COLO829 (cell line): Measurements from ENCODE around the gene MED13L.
"Not testable (repeated sequence)": the region's sequence is repeated elsewhere in the genome, so short reads cannot be mapped to it uniquely, and the experiment has no call there.

ENCODE experiments used
- DNase-seq: peaks from one replicate; pipeline ENCODE4 v3.0.0; 2012; ENCODE audit warnings: low spot score

The MED13L gene

DNA sequence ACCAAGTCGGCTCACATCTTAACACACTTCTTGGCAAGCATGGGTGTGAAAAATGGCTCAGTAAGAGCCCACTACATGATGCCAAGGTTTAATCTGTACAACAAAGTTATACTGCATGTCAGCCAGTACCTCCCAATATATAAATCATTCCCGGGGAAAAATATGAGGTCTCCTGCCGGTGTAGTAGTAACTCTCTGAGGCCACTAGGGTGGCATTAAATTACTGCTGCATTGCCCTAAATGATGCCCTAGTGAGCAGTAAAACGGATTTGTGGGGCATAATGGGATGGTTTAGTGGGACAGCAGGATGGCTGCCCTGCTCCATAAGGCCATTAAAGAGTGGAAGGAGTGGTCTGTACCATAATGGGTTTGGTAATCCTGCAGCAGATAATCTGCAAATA lies 267.7 kb downstream of the MED13L start:
- DNase-seq = no peak

DNA sequence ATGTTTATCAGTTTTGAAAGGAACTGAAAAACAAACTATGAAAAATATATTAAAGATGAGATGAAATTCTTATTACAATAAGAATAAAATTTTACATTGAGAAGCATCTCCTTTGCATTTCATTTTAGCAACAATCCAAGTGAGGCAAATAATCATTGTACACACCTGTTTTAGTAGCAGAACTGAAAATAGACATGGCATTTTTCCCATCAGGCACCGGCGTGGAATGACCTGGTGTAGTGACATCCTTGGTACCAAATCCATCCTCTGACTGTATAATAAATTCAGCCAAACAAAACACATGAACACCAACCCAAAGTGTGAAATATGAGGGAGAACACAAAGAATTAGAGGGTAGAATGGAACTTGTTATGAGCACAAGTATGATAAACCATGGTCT lies 271.4 kb downstream of the MED13L start:
- DNase-seq = no peak

DNA sequence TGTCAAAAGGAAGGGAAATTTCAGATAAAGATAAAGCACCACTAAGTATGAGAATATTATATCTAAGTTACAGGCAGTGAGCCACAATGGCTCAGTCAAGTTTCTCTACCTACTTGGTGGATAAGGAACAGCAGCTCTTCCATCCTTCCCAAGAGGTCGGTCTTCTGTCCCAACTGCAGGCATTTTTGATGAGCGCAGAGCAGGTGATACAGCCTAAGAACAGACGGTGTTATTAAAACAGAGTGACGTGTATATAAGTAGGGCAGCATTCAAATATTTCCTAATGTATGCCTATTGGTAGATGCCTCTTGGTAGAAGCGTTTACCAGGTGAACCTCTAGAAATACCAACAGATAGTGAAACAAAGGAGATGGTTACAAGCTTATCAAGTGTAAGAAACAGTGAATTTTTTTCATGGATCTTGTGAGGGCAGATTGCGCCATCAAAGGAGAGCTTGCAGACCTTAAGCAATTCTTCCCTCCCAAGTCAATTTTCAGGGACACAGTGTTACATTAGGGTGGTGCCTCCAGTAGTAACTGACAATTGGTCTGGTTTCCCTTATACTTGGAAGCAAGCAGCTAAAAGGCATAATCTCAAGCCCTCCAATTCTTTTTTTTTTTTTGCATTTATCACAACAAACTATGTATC lies 274.5 kb downstream of the MED13L start:
- no peak for DNase-seq

DNA sequence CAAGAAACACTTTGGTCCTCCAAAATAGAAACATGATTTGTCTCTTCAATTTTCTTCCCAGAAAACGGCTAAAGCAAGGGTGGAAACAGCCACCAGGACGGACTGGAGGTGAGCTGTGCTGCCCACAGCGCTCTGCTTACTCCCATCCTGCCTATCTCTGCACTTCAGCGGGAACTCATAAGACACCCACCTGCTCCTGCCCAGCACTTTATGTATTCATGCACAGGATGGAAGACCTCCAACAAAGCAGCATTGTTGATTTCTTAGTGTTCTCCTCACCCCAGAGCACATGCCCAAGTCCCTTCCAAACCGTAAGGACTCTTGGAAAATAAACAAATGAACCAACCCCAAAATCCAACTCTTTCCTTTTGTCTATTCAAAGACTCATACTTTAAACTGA lies 277.2 kb downstream of the MED13L start:
- no peak for DNase-seq

DNA sequence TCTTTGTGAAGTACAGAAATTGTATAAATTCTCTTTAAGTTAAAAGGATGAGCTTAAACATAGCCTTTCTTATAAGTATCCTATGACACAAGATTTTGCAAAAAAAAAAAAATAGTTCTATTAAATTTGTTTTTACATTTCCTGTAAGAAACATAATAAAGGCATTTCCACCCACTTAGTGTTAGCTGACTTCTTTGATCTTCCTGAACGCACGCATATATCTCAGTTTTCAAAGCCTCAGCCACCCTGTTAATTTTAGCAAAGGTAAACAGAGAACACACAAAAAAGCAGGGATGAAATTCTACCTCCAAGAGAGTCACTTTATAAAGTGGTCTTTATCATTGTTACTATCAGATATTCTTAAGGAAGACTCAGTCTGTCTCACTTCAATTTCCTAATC lies 277.9 kb downstream of the MED13L start:
- no peak for DNase-seq

DNA sequence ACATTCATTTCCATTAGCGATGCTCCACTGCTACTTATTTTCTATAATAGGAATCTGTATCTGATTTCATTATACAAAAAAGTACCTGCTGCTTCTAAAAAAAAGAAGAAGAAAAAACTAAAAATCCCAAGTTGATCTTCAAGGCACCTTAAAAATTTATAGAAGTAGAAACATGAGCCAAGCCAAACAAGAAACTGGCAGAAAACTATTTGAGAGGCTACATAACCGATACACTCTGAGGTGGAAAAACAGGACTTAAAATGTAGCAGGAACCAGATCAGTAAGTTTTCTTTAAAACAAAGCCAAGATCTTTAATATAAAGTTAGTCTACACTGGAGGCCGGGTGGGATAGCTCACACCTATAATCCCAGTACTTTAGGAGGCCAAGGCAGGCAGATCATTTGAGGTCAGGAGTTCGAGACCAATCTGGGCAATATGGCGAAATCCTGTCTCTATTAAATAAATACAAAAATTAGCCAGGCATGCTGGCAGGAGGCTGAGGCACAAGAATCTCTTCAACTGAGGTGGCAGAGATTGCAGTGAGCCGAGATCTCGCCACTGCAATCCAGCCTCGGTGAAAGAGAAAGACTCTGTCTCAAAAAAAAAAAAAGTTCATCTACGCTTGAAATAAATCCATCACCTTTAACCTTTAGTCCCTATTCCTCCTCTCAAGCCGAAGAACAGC lies 278.6 kb downstream of the MED13L start:
- no peak for DNase-seq

DNA sequence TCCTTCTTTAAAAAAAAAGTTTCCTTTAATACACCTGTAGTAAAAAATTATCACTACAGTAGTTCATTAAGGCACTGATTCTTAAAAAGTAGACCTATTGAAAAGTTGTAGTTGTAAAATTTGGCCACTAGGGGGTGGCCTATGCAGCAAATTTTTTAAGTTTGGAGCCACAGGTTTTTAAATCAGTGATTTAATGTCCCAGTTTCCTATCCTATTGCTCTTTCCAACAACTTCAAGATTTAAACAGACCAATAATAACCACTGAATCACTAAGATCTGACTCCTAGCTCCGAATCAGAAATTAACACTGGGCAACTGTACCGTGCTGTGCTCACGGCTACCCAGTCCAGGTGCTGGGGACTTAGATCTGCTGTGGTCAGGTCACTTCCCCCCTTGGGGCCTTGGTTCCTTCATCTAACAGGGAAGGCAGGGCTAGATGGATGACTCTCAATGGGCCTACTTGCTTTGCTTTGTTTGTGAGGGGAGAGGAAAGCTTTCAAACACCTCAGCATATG lies 279.3 kb downstream of the MED13L start:
- DNase-seq = peak; percentile 61

DNA sequence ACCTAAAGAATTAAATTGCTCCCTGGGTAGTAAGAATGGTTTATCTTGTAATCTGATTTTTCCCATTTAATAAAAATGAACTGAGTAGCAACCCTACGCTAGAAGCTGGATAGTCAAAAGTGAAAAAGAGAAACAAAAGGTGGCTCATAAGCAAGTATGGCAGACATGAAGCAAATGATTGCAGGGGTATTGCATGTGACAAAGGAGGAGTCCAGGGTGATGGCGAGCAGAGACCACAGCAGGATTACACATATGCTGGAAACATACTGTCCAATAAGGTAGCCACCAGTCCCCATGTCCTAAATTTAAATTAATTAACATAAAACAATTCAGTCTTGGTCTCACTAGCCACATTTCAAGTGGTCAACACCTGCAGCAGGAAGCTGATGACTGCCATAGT lies 283.8 kb downstream of the MED13L start:
- DNase-seq = no peak

DNA sequence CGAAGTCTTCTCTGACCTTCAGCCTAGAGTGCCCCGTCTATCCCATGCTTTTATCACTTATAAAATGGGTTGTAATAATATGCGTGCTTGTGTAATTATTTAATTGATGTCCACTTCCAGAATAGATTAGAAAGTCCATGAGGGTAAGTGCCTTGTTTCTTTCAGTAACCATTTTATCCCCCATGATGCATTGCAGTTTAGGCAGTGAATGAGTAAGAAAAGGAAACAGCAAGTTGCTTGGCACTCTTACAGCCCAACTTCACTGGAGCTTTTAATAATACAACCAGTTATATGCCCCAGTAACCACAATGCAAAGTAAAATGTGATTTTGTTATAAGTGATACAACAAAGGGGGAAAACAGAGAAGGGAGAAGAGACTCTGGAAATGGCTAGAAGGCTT lies 287.3 kb downstream of the MED13L start:
- no peak for DNase-seq

DNA sequence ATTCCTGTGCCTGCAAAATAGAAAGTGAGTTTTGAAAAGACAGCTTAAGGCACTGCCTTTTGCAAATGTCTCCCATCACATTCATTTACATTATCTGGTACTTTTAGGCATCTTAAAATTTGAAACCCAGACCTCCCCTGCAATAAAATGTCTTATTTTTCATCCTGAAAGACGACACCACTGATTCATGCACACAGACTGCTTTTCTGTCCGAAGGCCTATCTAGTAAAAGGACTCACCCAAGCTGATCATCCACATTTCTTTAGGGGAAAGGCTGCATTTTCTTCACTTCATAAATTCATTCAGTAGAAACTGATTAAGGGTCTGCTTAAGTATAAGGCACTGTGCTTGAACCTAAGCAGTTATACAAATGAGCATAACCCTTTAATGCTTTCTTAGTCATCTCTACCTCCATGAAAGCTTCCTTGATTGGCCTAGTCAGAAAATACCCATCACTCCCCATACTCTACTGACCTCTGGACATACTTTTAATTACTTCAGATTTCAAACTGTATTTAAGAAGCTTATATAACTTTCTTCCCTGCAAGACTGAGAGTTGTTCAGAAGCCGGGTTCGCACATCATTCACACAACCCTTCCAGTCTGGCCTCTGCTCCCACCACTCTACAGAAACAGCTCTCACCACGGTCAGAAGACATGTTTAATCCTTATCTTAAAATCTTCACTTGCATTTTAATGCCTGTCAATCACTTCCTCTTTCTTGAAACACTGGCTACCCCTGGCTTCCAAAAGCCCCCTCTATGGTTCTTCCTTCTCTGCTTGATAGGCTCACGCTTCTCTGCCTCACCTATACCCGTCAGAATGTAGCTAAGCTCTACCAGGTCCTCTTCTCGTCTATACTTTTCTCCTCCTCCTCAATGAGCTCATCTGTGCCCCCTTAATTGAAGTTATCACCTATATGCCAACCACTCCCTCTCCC lies 288.6 kb downstream of the MED13L start:
- no peak for DNase-seq

DNA sequence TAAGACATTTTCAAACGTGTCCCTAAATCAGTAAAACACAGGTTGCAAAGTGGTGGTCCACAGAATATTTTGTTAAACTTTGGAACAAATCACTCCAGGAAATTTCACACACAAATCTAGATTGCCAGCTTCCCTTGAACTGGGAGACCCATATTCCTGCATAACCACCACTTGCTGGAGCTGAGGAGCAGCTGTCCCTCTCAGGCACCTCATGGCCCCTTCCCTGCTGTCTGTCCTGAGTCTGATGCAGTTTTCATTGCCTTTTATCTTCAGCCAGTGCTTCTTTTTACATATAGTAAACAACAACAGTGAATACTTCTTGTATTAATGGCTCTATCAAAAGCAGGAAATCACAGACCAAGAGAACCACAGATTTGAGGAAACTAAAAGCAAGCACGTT lies 289.3 kb downstream of the MED13L start:
- no peak for DNase-seq

DNA sequence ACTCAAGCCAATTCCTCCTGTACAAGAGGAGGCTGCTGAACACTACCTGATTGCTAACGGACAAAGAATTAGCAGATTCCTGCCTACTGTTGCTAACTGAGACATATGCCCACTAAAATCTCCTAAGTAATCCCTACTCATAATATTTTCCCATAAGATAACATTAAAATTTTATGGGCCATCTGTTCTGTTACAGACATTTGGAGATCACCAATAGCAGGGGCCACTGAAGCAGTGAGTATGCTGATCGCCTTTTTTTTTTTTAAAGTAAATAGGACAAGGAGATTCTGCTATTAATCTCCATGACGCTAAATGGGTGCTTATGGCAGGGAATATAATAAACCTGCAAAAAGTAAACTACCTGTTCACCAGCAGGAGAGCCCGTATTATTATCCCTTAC lies 292.9 kb downstream of the MED13L start:
- no peak for DNase-seq

DNA sequence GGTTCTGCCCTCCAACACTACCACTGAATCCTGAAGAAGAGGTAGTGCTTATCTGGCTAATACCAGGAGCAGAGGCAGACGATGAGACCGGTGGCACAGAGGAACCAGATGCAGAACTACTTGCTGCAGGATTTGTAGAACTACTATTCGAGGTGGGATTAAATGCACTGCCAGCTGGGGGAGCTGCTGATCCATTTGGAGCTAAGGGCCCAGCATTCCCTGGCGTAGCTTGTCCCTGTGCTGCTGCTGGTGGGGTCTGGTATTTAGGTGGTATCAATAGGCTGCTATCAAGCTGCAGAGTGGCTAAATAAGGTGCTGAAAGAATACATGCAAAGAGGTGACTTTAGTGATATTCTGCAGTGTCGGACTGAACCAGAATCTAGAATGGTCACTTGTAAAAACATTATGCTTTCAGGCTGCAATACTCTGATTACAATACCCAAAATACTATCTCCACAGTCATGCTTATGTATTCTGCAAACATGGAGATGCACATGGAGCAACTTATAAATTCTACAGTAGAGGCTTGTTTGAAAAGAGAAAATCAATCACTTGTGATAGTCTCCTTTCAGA lies 294.2 kb downstream of the MED13L start:
- DNase-seq = no peak

DNA sequence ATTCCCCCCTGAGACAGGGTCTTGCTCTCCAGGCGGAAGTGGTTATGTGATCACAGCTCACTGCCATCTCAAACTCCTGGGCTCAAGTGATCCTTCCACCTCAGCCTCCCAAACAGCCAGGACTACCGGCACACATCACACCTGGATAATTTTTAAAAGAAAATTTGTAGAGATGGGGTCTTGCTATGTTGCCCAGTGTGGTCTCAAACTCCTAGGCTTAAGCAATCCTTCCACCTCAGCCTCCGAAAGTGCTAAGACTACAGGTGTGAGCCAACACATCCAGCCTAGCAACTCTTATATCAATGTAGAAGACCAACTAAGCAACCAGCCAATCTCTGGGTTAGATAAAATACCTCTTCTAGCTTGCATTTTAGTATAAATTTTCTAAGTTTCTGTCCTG lies 297.2 kb downstream of the MED13L start:
- DNase-seq = no peak

DNA sequence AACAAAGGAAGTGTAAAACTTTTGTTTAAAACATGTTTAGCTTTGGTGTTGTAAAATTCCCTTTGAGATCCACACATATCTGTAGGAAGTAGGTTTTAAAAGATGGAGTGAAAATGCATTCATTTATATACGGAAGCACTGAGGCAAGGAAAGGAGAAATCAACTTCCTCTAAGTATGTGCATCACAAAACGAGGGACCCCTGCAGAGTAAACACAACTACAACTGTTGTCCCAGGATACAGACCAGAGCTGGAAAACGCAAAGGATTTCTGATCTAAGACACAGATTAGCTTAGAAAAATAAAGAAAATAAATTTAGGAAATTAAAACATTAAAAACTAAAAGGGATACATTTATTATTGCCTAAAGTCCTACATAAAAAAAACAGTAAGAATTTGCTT lies 297.6 kb downstream of the MED13L start:
- no peak for DNase-seq

DNA sequence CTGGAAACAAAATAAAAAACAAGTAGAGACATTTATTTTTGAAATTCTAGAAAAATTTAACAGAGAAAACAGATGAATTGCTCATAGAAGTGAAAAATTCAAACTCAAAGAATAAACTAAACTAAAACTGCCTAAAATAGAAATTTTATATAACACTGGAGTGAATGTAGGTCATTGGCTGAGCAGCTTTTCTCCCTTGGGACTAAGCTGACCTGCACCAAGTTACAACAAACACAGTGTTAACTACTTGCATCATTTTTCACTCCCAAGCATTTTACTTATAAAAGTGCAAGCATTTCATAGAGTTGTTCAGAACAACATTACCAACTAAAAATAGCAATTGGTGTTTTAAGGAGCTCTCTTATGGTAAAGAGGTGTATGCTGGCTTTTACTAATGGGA lies 298.1 kb downstream of the MED13L start:
- DNase-seq = no peak

DNA sequence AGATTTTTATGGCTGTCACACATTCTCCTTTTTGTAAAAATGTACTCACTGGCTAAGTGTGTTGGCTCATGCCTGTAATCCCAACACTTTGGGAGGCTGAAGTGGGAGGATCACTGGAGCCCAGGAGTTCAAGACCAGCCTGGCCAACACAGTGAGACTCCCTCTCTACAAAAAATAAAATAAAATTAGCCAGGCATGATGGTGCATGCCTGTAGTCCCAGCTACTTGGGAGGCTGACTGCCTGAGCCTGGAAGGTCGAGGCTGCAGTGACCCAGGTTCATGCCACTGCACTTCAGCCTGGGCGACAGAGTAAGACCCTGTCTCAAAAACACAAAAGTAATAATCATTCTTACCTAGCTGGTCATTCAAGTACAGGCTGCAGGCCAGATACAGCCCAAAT lies 300.7 kb downstream of the MED13L start:
- DNase-seq = not testable (repeated sequence)

DNA sequence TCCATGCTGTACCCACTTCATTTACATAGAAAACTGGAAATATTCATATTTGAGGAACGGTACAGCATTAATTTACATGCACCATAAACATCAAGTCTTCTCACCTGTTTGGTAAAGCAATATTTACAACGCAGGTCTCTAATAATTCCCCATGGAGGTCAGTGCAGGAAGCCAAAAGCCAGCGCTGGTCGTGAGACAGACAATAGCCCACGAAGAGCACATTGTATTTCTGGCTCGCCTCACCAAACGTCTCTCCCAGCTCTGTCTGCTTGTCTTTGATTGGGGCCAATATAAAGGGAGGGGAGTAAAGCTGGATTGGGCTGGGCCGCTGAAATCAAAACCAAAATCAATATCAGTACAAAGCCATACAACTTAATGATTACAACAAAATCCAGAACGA lies 302.1 kb downstream of the MED13L start:
- no peak for DNase-seq

DNA sequence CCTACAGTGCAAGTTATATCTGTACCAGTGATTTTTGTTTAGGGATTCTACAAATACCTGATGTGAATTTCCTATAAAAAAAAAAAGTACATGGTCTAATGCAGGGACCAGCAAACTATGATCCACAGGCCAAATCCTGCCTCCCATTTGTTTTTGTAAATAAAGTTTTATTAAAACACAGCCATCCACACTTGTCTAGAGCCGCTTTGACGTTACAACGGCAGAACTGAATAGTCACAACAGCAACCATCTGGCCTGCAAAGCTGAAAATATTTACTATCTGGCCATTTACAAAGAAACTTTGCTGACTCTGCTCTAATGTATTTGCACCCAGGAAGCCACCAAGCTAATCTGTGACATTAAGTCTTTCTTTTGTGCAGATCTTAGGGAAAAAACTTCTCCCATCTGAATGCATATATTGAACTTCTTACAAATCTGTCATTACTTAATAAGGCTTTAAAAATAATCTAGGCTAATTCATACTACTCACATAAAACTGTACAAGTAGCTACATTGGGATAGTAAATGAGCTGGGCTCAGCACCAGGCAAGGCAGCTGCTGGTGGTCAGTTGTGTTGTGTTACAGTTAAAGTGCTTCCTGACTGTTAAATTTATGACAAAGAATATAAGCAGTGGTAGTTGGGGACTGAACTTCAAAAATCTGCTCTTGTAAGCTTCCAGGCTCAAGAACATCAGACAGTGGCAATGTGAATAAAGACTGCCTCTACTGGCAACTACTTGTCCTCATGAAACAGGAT lies 303.3 kb downstream of the MED13L start:
- DNase-seq = no peak

DNA sequence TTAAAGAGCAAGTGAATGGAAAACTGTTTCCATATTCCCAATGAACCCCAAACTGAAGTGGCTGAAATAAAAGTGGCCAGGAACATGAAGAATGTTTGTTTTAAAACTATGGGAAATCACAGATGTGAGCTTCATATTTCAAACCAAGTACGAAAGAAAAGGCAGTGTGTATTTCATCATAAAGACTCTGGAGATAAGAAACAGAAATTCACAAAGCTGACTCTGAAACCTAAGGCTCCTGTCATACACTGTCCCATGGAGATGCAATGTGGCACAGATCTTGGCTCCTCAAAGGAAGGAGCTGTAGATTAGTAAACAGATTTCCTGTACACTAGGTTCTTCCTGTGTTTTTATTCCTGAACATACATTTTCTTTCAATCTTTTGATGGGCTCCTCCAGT lies 304.4 kb downstream of the MED13L start:
- DNase-seq = peak; percentile 15

DNA sequence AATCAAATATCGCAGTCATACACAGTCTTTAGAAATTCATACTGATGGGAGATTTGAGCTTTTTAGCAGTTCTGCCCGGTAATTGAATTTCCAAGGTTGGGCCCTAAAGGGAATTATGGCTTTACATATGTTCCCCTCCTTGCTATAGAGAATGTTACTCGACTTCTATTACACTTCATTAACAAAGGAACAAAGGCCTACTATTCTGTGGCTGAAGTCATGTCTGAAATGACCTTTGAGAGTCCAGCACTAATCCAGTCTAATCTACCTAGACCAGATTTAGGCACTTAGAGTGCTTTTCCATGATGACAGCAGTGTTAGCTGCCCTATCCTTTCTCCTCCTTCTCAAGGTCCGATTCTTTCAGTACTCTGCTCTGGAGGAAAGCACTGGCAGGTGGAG lies 305.3 kb downstream of the MED13L start:
- no peak for DNase-seq

DNA sequence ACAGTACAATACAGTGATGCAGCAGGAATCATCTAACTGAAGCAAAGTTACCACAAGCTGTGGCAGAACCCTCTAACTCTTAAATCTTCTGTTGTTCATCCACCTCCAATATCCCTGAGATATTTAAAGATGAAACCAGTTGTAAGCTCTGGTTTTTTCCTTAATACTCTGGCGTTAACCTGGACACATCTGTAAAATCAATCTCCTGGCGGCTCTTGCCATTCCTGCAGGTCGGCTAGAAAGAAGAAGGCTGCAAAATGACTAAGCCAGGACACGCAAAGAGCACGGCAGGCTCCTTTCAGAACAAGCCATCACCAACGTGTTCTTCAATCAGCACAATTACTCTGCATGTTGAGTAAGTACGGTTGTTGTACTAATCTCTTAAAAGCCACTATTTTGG lies 309.3 kb downstream of the MED13L start:
- DNase-seq = no peak
